Measurements from ENCODE around the gene NAGLU.
A peak's percentile ranks its signal among the peaks of the same experiment; 100 is the strongest.

NAGLU gene

GRCh38 chr17:42536048-42536371 lies at the start of gene NAGLU:
TSS of gene NAGLU (plus strand) at chr17:42536241. CDS start at chr17:42536273, 32 bp downstream.
- Histone ChIP-seq H3K4me3 (peak within 1 kb of the TSS; percentile 77 to 94 (median 86)), H3K4me1 (peaks cover 40 to 56% (median 52%) of the 10 kb centered on the region in 10 experiments), H4K20me1 (peaks cover 0 to 37% (median 11%) of the 10 kb centered on the region in 11 experiments; a peak in 11 of 22 replicates), H3K27me3 (no peaks in the 10 kb centered on the region), H3K27ac (peak within 1 kb of the TSS; percentile 88 to 95 (median 91)), H3K9ac (peak within 1 kb of the TSS; percentile 87 to 96 (median 91)), H3K4me2 (peak within 1 kb of the TSS; percentile 77 to 97 (median 94)), H3K9me3 (replicated peaks in 1 of 11) (no peaks in the 10 kb centered on the region), H3K36me3 (peaks cover 19 to 38% (median 26%) of the 10 kb centered on the region in 11 experiments)
- TF ChIP-seq Cebpa-rat (IDR thresholded peaks at IDR 0.05), result no peak

GRCh38 chr17:42488032-42488431 lies 48.0 kb upstream of the NAGLU start:
- Histone ChIP-seq H3K4me3 (no peak overlapping the region), H3K4me2 (peak overlapping the region in 8 of 11 experiments; percentile 22 to 53 (median 37); a peak in 14 of 22 replicates), H3K27ac (no peak overlapping the region), H3K9ac (no peak overlapping the region), H3K4me1 (peaks cover 0 to 53% (median 43%) of the 10 kb centered on the region in 10 experiments; a peak in 18 of 20 replicates), H4K20me1 (peaks cover 0 to 100% (median 0%) of the 10 kb centered on the region in 11 experiments; a peak in 8 of 22 replicates), H3K27me3 (peaks cover 0 to 24% (median 4%) of the 10 kb centered on the region in 11 experiments; a peak in 7 of 22 replicates), H3K36me3 (peaks cover 0 to 100% (median 0%) of the 10 kb centered on the region in 11 experiments; a peak in 10 of 22 replicates), H3K9me3 (replicated peaks in 1 of 11) (no peaks in the 10 kb centered on the region)
- TF ChIP-seq Cebpa-rat (IDR thresholded peaks at IDR 0.05), result no peak

GRCh38 chr17:42493319-42493718 lies 42.7 kb upstream of the NAGLU start:
- Histone ChIP-seq H3K9ac (peak overlapping the region in 2 of 11 experiments; percentile 29 to 38; a peak in 1 of 22 replicates), H3K4me1 (peaks cover 15 to 40% (median 33%) of the 10 kb centered on the region in 10 experiments), H4K20me1 (peaks cover 0 to 100% (median 0%) of the 10 kb centered on the region in 11 experiments; a peak in 6 of 22 replicates), H3K27me3 (peaks cover 0 to 2% (median 0%) of the 10 kb centered on the region in 11 experiments; a peak in 1 of 22 replicates), H3K27ac (no peak overlapping the region), H3K4me2 (0 out of 22 replicates have a peak overlapping the region, but pooled peaks of 1 of the 11 experiments have one; percentile 11), H3K9me3 (replicated peaks in 1 of 11) (no peaks in the 10 kb centered on the region), H3K36me3 (peaks cover 0 to 100% (median 0%) of the 10 kb centered on the region in 11 experiments; a peak in 10 of 22 replicates), H3K4me3 (no peak overlapping the region)
- TF ChIP-seq Cebpa-rat (IDR thresholded peaks at IDR 0.05), result no peak

- H3K27me3 ChIP-seq, result no peaks in the 10 kb centered on the region
- peaks cover 0 to 100% (median 0%) of the 10 kb centered on the region in 11 experiments; a peak in 6 of 22 replicates for H4K20me1 ChIP-seq
- no peak overlapping the region for H3K4me3 ChIP-seq
- H3K36me3 ChIP-seq, result peaks cover 0 to 100% (median 0%) of the 10 kb centered on the region in 11 experiments; a peak in 10 of 22 replicates
- no peak overlapping the region for H3K27ac ChIP-seq
- no peak for TF ChIP-seq Cebpa-rat (IDR thresholded peaks at IDR 0.05)
- peaks cover 15 to 34% (median 23%) of the 10 kb centered on the region in 10 experiments for H3K4me1 ChIP-seq
- H3K4me2 ChIP-seq, result peak overlapping the region in 10 of 11 experiments; percentile 37 to 87 (median 79); a peak in 19 of 22 replicates
- 0 out of 22 replicates have a peak overlapping the region, but pooled peaks of 2 of the 11 experiments have one; percentile 0 to 16 for H3K9ac ChIP-seq
- no peaks in the 10 kb centered on the region for H3K9me3 ChIP-seq (replicated peaks in 1 of 11)
These were observed 41.4 kb upstream of the NAGLU start for GRCh38 chr17:42494673-42495072.

- TF ChIP-seq Cebpa-rat (IDR thresholded peaks at IDR 0.05), result no peak
- no peak overlapping the region for H3K9ac ChIP-seq
These were observed 37.2 kb upstream of the NAGLU start for GRCh38 chr17:42498828-42499227.

GRCh38 chr17:42502091-42502490 lies 34.0 kb upstream of the NAGLU start:
- Histone ChIP-seq H3K9me3 (replicated peaks in 1 of 11) (no peaks in the 10 kb centered on the region), H3K4me3 (no peak overlapping the region)
- peak in 3 of 11 experiments; percentile 24 to 68 (median 60); a peak in 5 of 22 replicates for TF ChIP-seq Cebpa-rat (IDR thresholded peaks at IDR 0.05)

More at GRCh38 chr17:42498828-42499227, 37.2 kb upstream of the NAGLU start:
- peaks cover 0 to 100% (median 4%) of the 10 kb centered on the region in 11 experiments; a peak in 9 of 22 replicates for H3K36me3 ChIP-seq
- H3K9me3 ChIP-seq (replicated peaks in 1 of 11), result no peaks in the 10 kb centered on the region
- peaks cover 0 to 2% (median 0%) of the 10 kb centered on the region in 11 experiments; a peak in 1 of 22 replicates for H3K27me3 ChIP-seq
- no peak overlapping the region for H3K4me3 ChIP-seq
- no peak overlapping the region for H3K27ac ChIP-seq
- peaks cover 15 to 43% (median 38%) of the 10 kb centered on the region in 10 experiments for H3K4me1 ChIP-seq
- peaks cover 0 to 100% (median 0%) of the 10 kb centered on the region in 11 experiments; a peak in 6 of 22 replicates for H4K20me1 ChIP-seq
- H3K4me2 ChIP-seq, result no peak overlapping the region

GRCh38 chr17:42502926-42503325 lies 33.1 kb upstream of the NAGLU start:
- Histone ChIP-seq H3K9me3 (replicated peaks in 1 of 11) (no peaks in the 10 kb centered on the region), H4K20me1 (peaks cover 0 to 100% (median 0%) of the 10 kb centered on the region in 11 experiments; a peak in 6 of 22 replicates), H3K9ac (no peak overlapping the region), H3K4me1 (peaks cover 16 to 25% (median 19%) of the 10 kb centered on the region in 10 experiments), H3K36me3 (peaks cover 0 to 100% (median 4%) of the 10 kb centered on the region in 11 experiments; a peak in 9 of 22 replicates), H3K27ac (0 out of 22 replicates have a peak overlapping the region, but pooled peaks of 1 of the 11 experiments have one; percentile 4), H3K4me2 (peak overlapping the region in 8 of 11 experiments; percentile 26 to 69 (median 53); a peak in 14 of 22 replicates), H3K4me3 (no peak overlapping the region), H3K27me3 (peaks cover 0 to 26% (median 0%) of the 10 kb centered on the region in 11 experiments; a peak in 2 of 22 replicates)
- TF ChIP-seq Cebpa-rat (IDR thresholded peaks at IDR 0.05), result no peak

More at GRCh38 chr17:42502091-42502490, 34.0 kb upstream of the NAGLU start:
- Histone ChIP-seq H3K4me1 (peaks cover 12 to 18% (median 16%) of the 10 kb centered on the region in 10 experiments), H3K36me3 (peaks cover 0 to 100% (median 4%) of the 10 kb centered on the region in 11 experiments; a peak in 9 of 22 replicates), H3K27ac (peak overlapping the region in 3 of 11 experiments; percentile 4 to 55 (median 23); a peak in 4 of 22 replicates), H3K9ac (peak overlapping the region in 1 of 11 experiments; percentile 16; a peak in 2 of 22 replicates), H3K27me3 (peaks cover 0 to 19% (median 0%) of the 10 kb centered on the region in 11 experiments; a peak in 2 of 22 replicates), H4K20me1 (peaks cover 0 to 100% (median 0%) of the 10 kb centered on the region in 11 experiments; a peak in 6 of 22 replicates), H3K4me2 (peak overlapping the region in 9 of 11 experiments; percentile 5 to 69 (median 52); a peak in 17 of 22 replicates)

- H3K4me1 ChIP-seq, result peaks cover 36 to 70% (median 44%) of the 10 kb centered on the region in 10 experiments
- H3K27ac ChIP-seq, result no peak overlapping the region
- no peak for TF ChIP-seq Cebpa-rat (IDR thresholded peaks at IDR 0.05)
- H3K9ac ChIP-seq, result peak overlapping the region in 1 of 11 experiments; percentile 52; a peak in 2 of 22 replicates
- H4K20me1 ChIP-seq, result peaks cover 0 to 100% (median 0%) of the 10 kb centered on the region in 11 experiments; a peak in 7 of 22 replicates
- H3K36me3 ChIP-seq, result peaks cover 0 to 100% (median 0%) of the 10 kb centered on the region in 11 experiments; a peak in 9 of 22 replicates
- peak overlapping the region in 8 of 11 experiments; percentile 76 to 85 (median 80); a peak in 9 of 22 replicates for H3K4me2 ChIP-seq
- H3K9me3 ChIP-seq (replicated peaks in 1 of 11), result no peaks in the 10 kb centered on the region
- no peak overlapping the region for H3K4me3 ChIP-seq
- H3K27me3 ChIP-seq, result peaks cover 0 to 39% (median 0%) of the 10 kb centered on the region in 11 experiments; a peak in 2 of 22 replicates
These were observed 28.4 kb upstream of the NAGLU start for GRCh38 chr17:42507671-42508070.

All from BLaER1 treated with 17β-estradiol and CSF1 and Interleukin-3, amounts not matched to agents 10 nM and 100 nM (cell line).